Stimulated activated CD8-positive, alpha-beta memory T cell treated with anti-CD3 and anti-CD28 coated beads, Interleukin-4, amount 100 ng/mL, for 48 hours (primary cell): ENCODE data around the gene RYK.

Experiments used
- DNase-seq: peaks from one replicate; pipeline ENCODE4 v3.0.0-alpha.2; 2020

Gene RYK

GRCh38 chr3:134146666-134147065, 104.0 kb downstream of the RYK start:
- DNase-seq: no peak

DNA sequence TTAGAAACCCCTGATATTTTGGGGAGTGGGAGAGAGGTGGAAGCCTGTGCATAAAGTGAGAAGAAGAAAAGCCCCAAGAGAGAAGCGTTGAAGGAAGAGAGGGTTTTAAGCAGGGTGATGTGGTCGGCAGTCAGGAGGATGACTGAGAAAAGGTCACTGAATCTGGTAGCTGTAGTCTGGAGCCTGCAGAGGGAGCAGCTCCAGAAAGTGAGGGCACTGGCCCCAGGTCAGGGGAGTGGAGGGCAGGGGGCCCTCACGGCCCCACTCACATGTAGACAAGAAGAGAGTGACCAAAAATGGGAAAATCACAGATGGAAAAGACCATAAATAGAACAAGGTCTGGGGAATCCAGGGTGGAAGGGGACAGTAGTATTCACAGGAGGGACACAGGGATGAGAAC, 105.5 kb downstream of the RYK start:
- no peak for DNase-seq

DNA sequence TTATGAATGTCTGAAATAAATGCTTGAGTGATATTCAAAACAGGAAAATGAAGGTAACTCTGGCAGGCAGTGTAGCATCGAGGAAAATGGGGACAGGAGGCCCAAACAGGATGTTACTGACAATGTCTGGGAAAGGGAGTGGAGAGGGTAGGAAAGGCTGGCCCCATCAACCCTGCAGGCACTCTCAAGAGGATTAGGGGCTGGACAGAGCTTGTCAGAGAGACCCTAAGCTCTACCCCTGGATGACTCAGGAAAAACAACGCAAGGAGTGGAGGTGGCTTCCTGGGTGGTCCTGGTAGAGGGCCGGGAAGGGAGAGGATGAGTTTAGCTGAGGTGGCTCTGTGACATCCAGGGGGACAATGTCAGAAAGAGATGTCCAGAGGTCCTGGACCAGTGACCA, 106.0 kb downstream of the RYK start:
- no peak for DNase-seq

DNA sequence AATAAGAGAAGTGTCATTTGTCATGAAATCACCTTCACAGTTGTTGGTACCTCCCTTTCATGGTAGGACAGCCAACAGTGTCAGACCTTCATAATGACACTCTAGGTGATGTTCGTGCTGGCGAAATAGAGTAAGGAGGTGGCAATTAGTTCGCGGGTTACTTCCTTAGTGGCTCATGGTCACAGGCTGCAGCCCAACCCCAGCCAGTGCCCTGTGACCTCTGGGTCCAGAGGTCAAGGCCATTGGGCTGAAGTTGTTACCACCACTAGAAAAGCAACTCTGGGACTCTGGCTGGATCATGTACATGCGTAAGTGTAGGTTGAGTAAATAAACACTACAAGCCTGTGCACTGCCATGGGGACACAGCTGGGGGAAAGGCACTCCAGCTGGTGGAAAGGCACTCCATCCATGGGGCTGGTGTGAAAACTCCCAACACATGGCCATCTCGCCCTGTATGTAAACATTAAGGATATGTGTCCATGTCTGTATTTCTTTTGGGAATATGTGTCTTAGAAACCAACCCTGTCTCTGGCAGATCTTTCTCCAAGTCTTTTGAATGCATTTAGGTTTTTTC, 106.7 kb downstream of the RYK start:
- no peak for DNase-seq

DNA sequence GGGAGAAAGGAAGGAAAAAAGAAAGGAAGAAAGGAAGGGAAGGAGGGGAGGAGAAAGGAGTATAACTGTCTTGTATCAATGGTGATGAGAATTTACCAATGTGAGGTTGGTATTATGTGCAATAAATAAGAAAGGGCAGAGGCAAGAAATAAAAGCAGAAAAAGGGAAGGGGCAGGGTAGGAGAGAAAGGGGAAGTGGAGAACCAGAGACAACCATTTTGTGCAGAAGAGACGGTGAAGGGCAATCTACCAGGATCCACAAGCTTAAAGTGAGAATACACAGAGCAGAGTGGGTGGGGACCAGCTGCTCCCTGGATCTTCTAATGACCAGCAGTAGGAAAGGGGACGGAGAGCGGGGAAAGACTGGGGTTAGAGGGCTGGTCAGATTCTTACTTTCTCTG, 114.1 kb downstream of the RYK start:
- no peak for DNase-seq

DNA sequence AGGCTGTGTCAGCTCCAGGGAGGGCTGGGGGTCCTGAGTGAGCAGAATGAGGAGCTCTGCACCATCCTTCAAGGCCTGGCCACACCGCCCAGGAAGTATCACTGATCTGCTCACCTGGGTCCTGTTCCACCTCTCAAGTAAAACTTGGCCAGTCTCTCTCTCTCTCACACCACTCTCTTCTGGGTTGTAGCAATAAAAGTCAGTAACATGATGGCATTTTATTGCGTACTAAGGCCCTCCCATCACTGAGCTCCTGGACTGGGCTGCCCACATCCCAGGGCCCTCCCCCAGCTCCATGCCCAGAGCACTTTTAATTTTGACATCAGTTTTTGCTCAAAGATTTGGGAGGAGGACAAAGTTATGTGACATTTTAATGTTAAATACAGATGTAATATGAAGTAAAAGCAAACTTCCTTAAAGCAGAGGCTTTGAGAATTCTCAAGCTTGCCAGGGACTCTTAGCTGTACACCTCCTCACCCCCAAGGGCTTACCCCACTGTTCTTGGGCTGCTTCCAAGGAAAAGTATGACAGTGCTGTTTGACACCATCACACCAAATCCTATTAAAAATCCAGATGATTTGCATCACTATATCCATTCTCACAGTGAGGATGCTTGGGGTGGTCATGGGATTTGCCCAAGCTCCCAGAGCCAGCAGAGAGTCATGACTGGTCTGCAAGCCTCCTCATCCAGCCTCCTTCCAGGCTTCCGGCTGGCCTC, 115.8 kb downstream of the RYK start:
- DNase-seq: no peak

DNA sequence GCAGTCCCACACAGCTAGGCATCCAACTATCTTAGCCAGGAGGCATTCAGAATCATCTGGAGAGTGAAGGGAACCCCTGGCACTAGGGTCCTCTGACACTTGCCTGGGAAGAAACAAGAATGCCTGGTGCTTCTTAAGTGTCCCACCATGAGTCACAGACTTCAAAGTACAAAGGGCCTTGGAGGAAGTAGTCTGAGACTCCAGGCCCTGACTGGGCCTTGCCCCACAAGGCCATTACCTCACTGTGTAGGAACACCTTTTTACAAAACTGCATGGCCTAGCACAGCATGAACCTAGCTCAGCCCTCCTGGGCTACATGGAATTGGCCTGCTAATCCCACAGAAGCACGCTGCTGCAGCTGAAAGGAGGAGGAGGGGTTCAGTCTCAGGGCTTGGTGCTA, 116.4 kb downstream of the RYK start:
- no peak for DNase-seq

DNA sequence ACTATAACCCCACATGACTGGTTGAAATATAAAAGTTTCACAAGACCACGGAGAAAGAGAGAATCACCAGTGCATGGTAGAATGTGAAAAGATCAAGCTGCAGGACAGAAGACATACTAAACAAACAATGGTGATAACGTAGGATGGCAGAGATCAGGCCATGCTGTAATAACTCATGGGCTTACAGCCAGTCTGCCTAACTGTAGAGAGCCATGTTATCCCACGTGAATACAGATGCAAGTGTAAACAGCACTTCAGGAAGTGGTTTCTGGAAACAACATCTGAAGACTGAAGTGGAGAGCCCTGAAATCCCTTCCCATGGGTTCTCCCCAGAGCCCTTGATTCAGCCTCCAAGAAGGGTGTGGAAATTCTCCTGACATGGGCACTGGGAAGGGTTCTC, 117.7 kb downstream of the RYK start:
- no peak for DNase-seq

GRCh38 chr3:134126153-134126552, 124.5 kb downstream of the RYK start:
- no peak for DNase-seq

GRCh38 chr3:134114726-134115125, 135.9 kb downstream of the RYK start:
- DNase-seq: no peak

- DNase-seq: no peak
Measured at GRCh38 chr3:134111616-134112015, 139.0 kb downstream of the RYK start.

DNA sequence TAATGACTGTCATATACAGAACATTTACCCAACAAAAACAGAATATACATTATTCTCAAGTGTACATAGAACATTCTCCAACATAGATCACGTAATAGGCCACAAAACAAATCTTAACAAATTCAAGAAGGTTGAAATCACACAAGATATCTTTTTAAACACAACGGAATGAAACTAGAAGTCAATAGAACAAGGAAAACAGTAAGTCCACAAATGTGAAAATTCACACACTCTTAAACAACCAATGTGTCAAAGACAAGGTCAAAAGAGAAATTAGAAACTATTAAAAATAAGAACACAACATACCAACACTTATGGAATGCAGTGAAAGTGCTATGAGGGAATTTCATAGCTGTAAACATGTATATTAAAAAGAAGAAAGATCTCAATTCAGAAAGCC, 139.7 kb downstream of the RYK start:
- no peak for DNase-seq
